Esophagus muscularis mucosa (tissue), 4 donors: Measurements from ENCODE around the gene IFI27L1. TPM values are rescaled to one million over a fixed set of nuclear protein-coding genes. Genes with fewer than 3 reads are reported as not detected.

Experiments used
- DNase-seq: peaks from one replicate; pipeline ENCODE4 v3.0.0-alpha.2; 2017; ENCODE audit errors: extremely low spot score
- H3K27ac ChIP-seq, 4 donors: fragments of 200-600 bp; sonication (generic); replicated peaks in 1 of 4; 1 replicate in 3 of 4; 2 replicates in 1 of 4; pipeline ENCODE4 v1.5.1; 2016 to 2019; ENCODE audit warnings: mild to moderate bottlenecking in 1 of 4
- H3K27me3 ChIP-seq, 4 donors: fragments of 200-600 bp; sonication (generic); one replicate each; pipeline versions ENCODE4 v1.5.1 to v1.6.0; 2016 to 2019
- H3K36me3 ChIP-seq, 4 donors: fragments of 200-600 bp; sonication (generic); one replicate each; pipeline ENCODE4 v1.5.1; 2016 to 2019
- H3K4me1 ChIP-seq, 4 donors: fragments of 200-600 bp; sonication (generic); one replicate each; pipeline ENCODE4 v1.5.1; 2016 to 2019
- H3K4me3 ChIP-seq, 4 donors: fragments of 200-600 bp; sonication (generic); 1 replicate in 2 of 4; 2 replicates in 2 of 4; pipeline ENCODE4 v1.5.1; 2016 to 2019; ENCODE audit warnings: mild to moderate bottlenecking in 4 of 4, moderate library complexity in 1 of 4
- H3K9me3 ChIP-seq, 4 donors: fragments of 200-600 bp; sonication (generic); 1 replicate in 3 of 4; 2 replicates in 1 of 4; pipeline ENCODE4 v1.5.1; 2016 to 2019
- CTCF ChIP-seq, 3 experiments: fragments of 200-600 bp in 2 of 3; fragments of 450-650 bp in 1 of 3; sonication (generic) in 2 of 3; IDR thresholded peaks; one replicate each; pipeline ENCODE4 v1.5.1; 2017 to 2019; ENCODE audit warnings: antibody characterized with exemption in 3 of 3, mild to moderate bottlenecking in 2 of 3, moderate library complexity in 1 of 3
- EP300 ChIP-seq: sonication (generic); formaldehyde crosslinking; IDR thresholded peaks from one replicate; pipeline ENCODE4 v1.6.1; 2017; ENCODE audit warnings: antibody characterized with exemption
- POLR2A ChIP-seq: fragments of 450-650 bp; IDR thresholded peaks from one replicate; pipeline ENCODE4 v1.6.1; 2017; ENCODE audit warnings: antibody characterized with exemption, moderate library complexity, mild to moderate bottlenecking, low read depth
- POLR2AphosphoS5 ChIP-seq, 2 donors: sonication (generic); formaldehyde crosslinking; IDR thresholded peaks; one replicate each; pipeline ENCODE4 v1.6.1; 2017; ENCODE audit warnings: antibody characterized with exemption in 2 of 2
- WGBS: methylation state at CpG from one replicate; pipeline ENCODE4 v1.1.5; 2018; 5-methylcytosine and 5-hydroxymethylcytosine counted together
- intact Hi-C: fragments of 100-400 bp; cut with DNase I; formaldehyde crosslinking; loops from one replicate; pipeline ENCODE4 v1.15.1; 2023
- total RNA-seq, 4 donors: library from RNA; depleted of rRNA; stranded (reverse); fragments of >200 nt; gene quantifications; one replicate each; pipeline versions ENCODE4 v1.1.0 to v1.2.1, GENCODE V29; 2016

Gene IFI27L1
- total RNA-seq, 4 donors from 2014 or later = 5.8 to 12.9 (median 6.4) TPM

GRCh38 chr14:94112513-94113063, 31.5 kb downstream of the IFI27L1 start:
- peak overlapping the region; percentile 72 to 82 (median 77) for H3K27ac ChIP-seq
- 74% methylated on average over 6 of the region's 6 CpGs for WGBS
- H3K4me3 ChIP-seq = peak overlapping the region; percentile 46 to 61 (median 49)
- peaks cover 0 to 8% (median 3%) of the 10 kb centered on the region in 4 donors for H3K36me3 ChIP-seq
- TF ChIP-seq POLR2A (no peak), EP300 (no peak), POLR2AphosphoS5 (IDR thresholded peaks at IDR 0.05) (no peak), CTCF (IDR thresholded peaks at IDR 0.05) (no peak)
- no peak for DNase-seq
- intact Hi-C loops = no loop called here
- H3K4me1 ChIP-seq = peaks cover 27 to 41% (median 36%) of the 10 kb centered on the region in 4 donors
- no peaks in the 10 kb centered on the region for H3K9me3 ChIP-seq
- peaks cover 0 to 7% (median 0%) of the 10 kb centered on the region in 4 donors for H3K27me3 ChIP-seq

DNA sequence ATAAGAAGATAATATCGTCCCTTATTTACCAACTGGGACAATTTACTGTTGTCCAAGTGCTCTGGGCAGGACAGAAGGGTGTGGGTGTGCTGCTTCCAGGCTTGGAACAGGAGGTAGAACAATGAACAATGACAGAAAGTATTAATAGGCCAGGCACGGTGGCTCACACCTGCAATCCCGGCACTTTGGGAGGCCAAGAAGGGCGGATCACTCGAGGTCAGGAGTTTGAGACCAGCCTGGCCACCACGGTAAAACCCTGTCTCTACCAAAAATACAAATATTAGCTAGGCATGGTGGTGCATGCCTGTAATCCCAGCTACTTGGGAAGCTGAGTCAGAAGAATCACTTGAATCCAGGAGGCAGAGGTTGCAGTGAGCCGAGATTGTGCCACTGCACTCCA, 32.0 kb downstream of the IFI27L1 start:
- peak overlapping the region; percentile 46 to 61 (median 49) for H3K4me3 ChIP-seq
- intact Hi-C loops = no loop called here
- H3K27ac ChIP-seq = peak overlapping the region; percentile 72 to 82 (median 77)

GRCh38 chr14:94113490-94113889, 32.4 kb downstream of the IFI27L1 start:
- Histone ChIP-seq H3K9me3 (no peaks in the 10 kb centered on the region), H3K27ac (peak overlapping the region; percentile 72 to 82 (median 77)), H3K4me3 (peak overlapping the region in 3 of 4 donors; percentile 1 to 48 (median 46)), H3K36me3 (peaks cover 0 to 8% (median 3%) of the 10 kb centered on the region in 4 donors), H3K4me1 (peaks cover 27 to 41% (median 36%) of the 10 kb centered on the region in 4 donors), H3K27me3 (peaks cover 0 to 7% (median 0%) of the 10 kb centered on the region in 4 donors)
- intact Hi-C loops = no loop called here
- WGBS = 70% methylated on average over 6 of the region's 6 CpGs
- TF ChIP-seq EP300 = no peak
- no peak for TF ChIP-seq POLR2A
- TF ChIP-seq POLR2AphosphoS5 (IDR thresholded peaks at IDR 0.05) = no peak
- no peak for TF ChIP-seq CTCF (IDR thresholded peaks at IDR 0.05)
- DNase-seq = no peak

More for the DNA sequence above, 32.0 kb downstream of the IFI27L1 start:
- Histone ChIP-seq H3K9me3 (no peaks in the 10 kb centered on the region), H3K4me1 (peaks cover 27 to 41% (median 36%) of the 10 kb centered on the region in 4 donors), H3K27me3 (peaks cover 0 to 7% (median 0%) of the 10 kb centered on the region in 4 donors), H3K36me3 (peaks cover 0 to 8% (median 3%) of the 10 kb centered on the region in 4 donors)
- TF ChIP-seq EP300 = no peak
- no peak for TF ChIP-seq POLR2AphosphoS5 (IDR thresholded peaks at IDR 0.05)
- TF ChIP-seq CTCF (IDR thresholded peaks at IDR 0.05) = no peak
- no peak for TF ChIP-seq POLR2A
- DNase-seq = no peak
- WGBS = 80% methylated on average over 7 of the region's 7 CpGs

GRCh38 chr14:94113908-94114588, 32.9 kb downstream of the IFI27L1 start:
- H3K36me3 ChIP-seq = peaks cover 0 to 8% (median 3%) of the 10 kb centered on the region in 4 donors
- TF ChIP-seq POLR2AphosphoS5 (IDR thresholded peaks at IDR 0.05) = no peak
- no peak for TF ChIP-seq POLR2A
- TF ChIP-seq EP300 = no peak
- TF ChIP-seq CTCF (IDR thresholded peaks at IDR 0.05) = no peak

More at GRCh38 chr14:94113908-94114588, 32.9 kb downstream of the IFI27L1 start:
- Histone ChIP-seq H3K4me1 (peaks cover 27 to 41% (median 36%) of the 10 kb centered on the region in 4 donors), H3K9me3 (peaks cover 0 to 2% (median under 1%) of the 10 kb centered on the region in 4 donors), H3K27ac (peak overlapping the region; percentile 72 to 82 (median 77)), H3K4me3 (no peak overlapping the region), H3K27me3 (peaks cover 0 to 7% (median 0%) of the 10 kb centered on the region in 4 donors)
- 67% methylated on average over 3 of the region's 5 CpGs for WGBS
- no peak for DNase-seq
- intact Hi-C loops = no loop called here
